Measurements from ENCODE around the gene B4GALNT4.

- TF ChIP-seq EP300 (IDR thresholded peaks at IDR 0.05): no peak
- TF ChIP-seq CTCF (IDR thresholded peaks at IDR 0.05): no peak
These were observed 43.3 kb upstream of the B4GALNT4 start for GRCh38 chr11:325796-326591.
